ENCODE results near the gene UROC1.

DNA sequence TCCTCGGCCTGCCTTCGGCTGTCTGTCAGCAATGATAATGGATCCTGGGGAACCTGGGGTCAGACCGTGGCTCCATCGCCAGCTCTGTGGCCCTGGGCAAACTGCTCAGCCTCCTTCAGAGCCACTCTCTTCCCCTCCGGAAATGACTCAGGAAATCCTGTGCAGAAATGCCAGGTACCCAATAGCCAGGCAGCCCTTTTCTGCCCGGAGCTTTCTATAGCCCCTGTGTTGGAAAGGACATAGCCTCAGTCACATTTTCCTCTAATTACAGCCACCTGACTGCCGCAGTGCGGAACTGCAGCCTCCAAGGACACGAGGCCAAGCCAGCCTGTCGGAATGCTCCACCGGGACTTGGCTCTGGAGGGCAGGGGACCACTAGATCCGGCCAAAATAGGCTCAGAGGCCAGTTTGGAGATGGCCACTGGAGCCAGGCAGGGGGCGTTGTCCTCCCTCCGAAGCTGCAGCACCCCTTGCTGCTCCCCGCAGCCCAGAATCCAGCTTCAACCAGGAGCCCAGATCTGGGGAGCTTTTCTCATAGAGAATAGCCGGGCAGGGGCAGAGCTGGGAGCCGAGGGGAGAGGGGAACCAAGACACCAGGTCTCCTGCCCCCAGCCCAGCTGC is 30.3 kb downstream of the UROC1 start:
- TF ChIP-seq SIN3A (IDR thresholded peaks at IDR 0.05; ENCODE audit: borderline replicate concordance, low read depth, low read length) (no peak), TAF1 (IDR thresholded peaks at IDR 0.05; ENCODE audit: borderline replicate concordance, low read depth, low read length) (no peak), MXI1 (IDR thresholded peaks at IDR 0.05; ENCODE audit: low read depth, low read length) (no peak), YY1 (IDR thresholded peaks at IDR 0.05; ENCODE audit: low read depth) (no peak), GATA2 (CRISPR knock-in tag; IDR thresholded peaks at IDR 0.05) (no peak), CHD2 (IDR thresholded peaks at IDR 0.05; ENCODE audit: low read length, partially characterized antibody) (no peak)
- TF ChIP-seq, protein P1, sequence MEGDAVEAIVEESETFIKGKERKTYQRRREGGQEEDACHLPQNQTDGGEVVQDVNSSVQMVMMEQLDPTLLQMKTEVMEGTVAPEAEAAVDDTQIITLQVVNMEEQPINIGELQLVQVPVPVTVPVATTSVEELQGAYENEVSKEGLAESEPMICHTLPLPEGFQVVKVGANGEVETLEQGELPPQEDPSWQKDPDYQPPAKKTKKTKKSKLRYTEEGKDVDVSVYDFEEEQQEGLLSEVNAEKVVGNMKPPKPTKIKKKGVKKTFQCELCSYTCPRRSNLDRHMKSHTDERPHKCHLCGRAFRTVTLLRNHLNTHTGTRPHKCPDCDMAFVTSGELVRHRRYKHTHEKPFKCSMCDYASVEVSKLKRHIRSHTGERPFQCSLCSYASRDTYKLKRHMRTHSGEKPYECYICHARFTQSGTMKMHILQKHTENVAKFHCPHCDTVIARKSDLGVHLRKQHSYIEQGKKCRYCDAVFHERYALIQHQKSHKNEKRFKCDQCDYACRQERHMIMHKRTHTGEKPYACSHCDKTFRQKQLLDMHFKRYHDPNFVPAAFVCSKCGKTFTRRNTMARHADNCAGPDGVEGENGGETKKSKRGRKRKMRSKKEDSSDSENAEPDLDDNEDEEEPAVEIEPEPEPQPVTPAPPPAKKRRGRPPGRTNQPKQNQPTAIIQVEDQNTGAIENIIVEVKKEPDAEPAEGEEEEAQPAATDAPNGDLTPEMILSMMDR (IDR thresholded peaks at IDR 0.05): no peak
- TF ChIP-seq, protein P2, sequence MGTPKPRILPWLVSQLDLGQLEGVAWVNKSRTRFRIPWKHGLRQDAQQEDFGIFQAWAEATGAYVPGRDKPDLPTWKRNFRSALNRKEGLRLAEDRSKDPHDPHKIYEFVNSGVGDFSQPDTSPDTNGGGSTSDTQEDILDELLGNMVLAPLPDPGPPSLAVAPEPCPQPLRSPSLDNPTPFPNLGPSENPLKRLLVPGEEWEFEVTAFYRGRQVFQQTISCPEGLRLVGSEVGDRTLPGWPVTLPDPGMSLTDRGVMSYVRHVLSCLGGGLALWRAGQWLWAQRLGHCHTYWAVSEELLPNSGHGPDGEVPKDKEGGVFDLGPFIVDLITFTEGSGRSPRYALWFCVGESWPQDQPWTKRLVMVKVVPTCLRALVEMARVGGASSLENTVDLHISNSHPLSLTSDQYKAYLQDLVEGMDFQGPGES (IDR thresholded peaks at IDR 0.05; ENCODE audit: low read depth, low read length): no peak
- TF ChIP-seq, protein P3, sequence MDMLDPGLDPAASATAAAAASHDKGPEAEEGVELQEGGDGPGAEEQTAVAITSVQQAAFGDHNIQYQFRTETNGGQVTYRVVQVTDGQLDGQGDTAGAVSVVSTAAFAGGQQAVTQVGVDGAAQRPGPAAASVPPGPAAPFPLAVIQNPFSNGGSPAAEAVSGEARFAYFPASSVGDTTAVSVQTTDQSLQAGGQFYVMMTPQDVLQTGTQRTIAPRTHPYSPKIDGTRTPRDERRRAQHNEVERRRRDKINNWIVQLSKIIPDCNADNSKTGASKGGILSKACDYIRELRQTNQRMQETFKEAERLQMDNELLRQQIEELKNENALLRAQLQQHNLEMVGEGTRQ (IDR thresholded peaks at IDR 0.05; ENCODE audit: borderline replicate concordance, low read depth, low read length): no peak
